Fibroblast of skin of abdomen (primary cell): ENCODE results near the gene DCLK1.

ENCODE experiments used
- DNase-seq: peaks from one replicate; pipeline ENCODE4 v3.0.0-alpha.2; 2013

Gene DCLK1

GRCh38 chr13:35936246-35936978, 194.8 kb downstream of the DCLK1 start:
- no peak for DNase-seq

- no peak for DNase-seq
These were observed 200.2 kb downstream of the DCLK1 start for GRCh38 chr13:35930665-35931631.

- peak; percentile 62 for DNase-seq
These were observed 203.6 kb downstream of the DCLK1 start for GRCh38 chr13:35927567-35928021.

- peak; percentile 14 for DNase-seq
These were observed 204.2 kb downstream of the DCLK1 start for GRCh38 chr13:35926859-35927530.

DNA sequence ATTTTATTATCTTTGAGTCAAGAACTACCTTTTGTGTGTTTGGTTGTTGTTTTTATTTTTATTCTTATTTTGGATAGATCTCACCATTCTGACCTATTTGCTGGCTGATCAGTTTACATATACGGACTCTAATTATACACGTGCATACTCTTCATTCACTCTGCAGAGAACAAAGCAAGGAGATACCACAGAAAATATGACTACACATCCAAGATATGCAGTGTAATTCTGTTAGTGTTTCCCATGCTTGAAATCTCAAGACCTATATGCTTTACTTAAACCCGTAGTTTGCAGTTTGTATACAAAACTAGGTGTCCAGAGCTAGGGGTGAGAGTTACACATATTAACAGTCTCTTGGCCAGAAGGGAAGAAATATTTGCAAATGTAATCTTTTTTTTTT, 205.5 kb downstream of the DCLK1 start:
- DNase-seq, result peak; percentile 40

GRCh38 chr13:35923347-35923746, 207.8 kb downstream of the DCLK1 start:
- DNase-seq, result peak; percentile 60

DNA sequence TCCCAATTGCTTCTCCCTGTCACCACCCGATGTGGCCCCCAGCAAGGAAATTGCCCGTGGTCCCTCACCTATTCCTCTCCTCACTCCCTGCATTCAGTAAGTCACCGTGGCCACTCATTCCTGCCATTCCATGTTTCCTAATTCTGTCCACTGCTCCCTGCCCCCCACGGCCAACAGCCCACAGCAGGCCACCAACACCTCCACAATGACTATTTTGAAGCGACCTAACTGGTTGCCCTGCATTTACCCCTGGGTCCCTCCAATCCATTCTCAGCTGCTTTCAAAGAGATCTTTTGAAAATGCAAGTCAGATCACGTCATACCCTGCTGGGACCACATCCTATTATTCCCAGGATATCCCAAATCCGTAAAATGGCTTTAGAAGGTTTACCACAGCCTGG, 210.4 kb downstream of the DCLK1 start:
- DNase-seq, result no peak

DNA sequence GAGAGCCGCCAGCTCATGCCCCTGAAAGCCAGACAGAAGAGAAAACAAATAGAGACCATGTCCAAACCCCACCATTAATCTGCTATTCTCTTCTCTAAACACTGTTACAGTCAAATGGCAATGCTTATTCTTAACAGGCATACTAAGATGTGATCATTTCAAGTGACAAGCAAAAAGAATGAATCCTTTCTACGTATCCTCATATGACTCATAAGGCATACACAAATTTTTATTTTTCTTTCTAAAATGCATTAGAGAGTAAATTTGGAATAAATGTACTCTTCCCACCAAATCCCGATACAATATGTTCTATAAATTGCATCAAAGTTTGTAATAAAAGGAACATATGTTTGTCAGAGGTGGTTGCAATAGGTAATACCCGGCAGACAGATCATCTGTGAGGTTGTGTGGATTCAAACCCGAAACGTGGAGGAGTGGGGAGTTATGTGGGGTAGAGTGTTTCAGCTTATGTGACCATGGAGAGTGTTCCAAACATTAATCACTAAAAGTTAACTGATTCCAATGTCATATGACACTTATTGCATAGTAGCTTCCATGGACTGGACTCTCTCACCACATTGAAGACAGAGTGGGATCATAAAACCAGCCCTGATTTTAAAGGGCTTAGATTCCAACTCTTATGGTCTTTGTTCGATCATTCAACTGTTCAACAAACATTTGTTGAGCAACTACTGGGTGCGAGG, 213.1 kb downstream of the DCLK1 start:
- DNase-seq, result peak; percentile 18

DNA sequence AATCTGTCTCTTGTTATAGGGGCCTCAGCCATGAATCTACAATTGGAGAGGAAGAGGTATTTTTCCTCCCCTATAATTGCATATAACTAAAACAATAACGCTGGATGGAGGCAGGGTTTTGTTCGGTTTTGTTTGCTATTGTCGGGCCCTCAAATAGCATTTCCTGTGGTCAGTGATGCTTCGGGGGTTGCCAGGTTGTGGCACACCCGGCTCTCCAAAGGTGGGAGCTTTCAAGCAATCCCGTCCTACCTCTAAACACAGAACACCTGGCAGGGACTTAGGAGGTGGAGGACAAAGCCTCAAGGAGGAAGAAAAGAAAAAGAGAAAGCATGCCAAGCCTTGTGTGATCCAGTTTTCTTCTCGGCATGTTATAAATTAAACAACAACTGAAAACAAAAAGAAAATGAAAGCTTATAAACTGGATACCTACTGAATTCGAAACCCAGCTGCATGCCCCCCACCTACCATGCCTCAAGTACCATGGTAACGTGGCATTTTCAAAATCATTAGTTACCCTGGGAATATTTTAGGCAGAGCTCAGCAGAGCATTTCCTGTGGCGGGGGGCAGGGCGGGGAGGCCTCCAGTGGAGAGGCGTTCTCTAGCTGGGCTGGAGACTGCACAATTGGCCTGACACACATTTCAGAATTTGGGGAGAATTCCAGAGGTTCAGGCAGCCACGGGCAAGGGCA, 213.8 kb downstream of the DCLK1 start:
- DNase-seq, result no peak

DNA sequence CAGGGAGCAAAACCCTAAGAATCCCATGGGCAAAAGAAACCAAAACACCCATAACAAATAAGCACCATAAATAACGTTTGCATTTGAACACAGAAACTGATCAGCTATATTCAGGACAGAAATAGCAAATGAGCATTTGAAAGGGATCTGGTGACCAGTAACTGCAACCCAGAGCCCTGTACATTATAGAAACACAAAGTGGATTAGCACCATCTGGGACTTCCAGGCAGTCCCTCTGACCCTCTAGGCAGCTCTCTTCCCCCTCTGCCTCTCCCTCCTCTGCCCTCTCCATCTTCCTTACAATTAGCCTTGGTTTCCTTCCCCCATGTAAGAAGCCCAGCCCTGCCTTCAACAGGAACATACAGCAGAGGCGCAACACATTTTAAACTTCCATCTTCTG, 215.0 kb downstream of the DCLK1 start:
- no peak for DNase-seq

- peak; percentile 46 for DNase-seq
These were observed 216.5 kb downstream of the DCLK1 start for GRCh38 chr13:35914662-35915061.

- DNase-seq, result no peak
These were observed 218.3 kb downstream of the DCLK1 start for GRCh38 chr13:35912841-35913240.

GRCh38 chr13:35909837-35910540, 221.2 kb downstream of the DCLK1 start:
- no peak for DNase-seq

GRCh38 chr13:35909091-35909490, 222.1 kb downstream of the DCLK1 start:
- no peak for DNase-seq

DNA sequence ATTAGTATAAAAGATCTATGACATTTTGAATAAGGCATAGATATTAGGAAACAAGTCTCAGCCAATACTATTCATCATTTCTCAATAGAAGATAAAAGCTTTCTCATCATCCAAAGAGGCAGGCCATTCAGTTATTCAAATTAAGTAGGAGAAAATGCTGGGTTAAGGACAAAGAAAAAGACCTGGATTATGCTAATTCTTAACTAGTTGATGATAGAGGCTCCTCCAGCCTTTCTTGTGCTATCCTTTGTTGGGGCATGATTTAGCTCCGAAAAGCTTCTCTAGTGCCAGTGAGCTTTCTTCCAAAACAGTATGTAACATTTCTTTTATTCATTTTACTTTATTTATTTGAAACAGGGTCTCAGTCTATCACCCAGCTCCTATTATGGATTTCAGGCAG, 223.0 kb downstream of the DCLK1 start:
- DNase-seq, result no peak

DNA sequence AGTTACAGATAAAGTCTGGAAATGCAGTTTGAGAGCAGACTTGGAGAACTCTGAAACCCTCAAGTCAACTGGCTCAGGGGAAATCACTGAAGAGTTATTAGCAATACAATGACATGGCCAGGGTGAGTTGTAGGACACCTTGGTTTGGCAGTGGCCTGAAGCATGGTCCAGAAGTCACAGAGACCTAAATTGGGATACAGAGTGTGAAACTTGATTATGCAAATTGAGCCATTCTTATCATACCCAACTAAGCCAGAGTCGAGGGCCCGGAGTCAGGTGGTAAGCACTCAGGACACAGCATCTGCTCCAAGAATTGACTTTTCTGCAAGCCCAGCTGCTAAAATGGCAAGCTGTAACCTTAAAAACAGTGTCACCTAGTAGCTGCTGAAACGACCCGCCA, 224.5 kb downstream of the DCLK1 start:
- no peak for DNase-seq

GRCh38 chr13:35903075-35903474, 228.1 kb downstream of the DCLK1 start:
- DNase-seq, result no peak

DNA sequence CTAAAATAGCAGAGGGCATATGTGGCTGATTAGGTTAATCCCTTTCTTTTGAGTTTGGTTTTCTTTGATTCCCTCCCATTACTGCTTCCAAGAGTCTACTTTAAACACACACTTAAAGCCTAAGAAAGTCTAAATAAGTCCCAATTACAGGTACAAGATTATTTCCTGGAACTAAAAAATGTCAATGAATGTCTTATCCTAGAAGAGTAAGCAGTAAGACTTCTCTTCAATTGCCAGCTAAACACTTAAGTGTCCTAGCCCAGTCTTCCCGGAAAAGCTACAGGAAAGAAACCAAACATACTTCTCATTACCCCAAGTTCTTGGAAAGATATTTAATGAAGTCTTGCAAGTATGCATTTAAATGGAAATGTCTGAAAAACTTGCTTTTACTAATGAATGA, 233.1 kb downstream of the DCLK1 start:
- DNase-seq, result no peak

GRCh38 chr13:35894636-35895035, 236.5 kb downstream of the DCLK1 start:
- no peak for DNase-seq

DNA sequence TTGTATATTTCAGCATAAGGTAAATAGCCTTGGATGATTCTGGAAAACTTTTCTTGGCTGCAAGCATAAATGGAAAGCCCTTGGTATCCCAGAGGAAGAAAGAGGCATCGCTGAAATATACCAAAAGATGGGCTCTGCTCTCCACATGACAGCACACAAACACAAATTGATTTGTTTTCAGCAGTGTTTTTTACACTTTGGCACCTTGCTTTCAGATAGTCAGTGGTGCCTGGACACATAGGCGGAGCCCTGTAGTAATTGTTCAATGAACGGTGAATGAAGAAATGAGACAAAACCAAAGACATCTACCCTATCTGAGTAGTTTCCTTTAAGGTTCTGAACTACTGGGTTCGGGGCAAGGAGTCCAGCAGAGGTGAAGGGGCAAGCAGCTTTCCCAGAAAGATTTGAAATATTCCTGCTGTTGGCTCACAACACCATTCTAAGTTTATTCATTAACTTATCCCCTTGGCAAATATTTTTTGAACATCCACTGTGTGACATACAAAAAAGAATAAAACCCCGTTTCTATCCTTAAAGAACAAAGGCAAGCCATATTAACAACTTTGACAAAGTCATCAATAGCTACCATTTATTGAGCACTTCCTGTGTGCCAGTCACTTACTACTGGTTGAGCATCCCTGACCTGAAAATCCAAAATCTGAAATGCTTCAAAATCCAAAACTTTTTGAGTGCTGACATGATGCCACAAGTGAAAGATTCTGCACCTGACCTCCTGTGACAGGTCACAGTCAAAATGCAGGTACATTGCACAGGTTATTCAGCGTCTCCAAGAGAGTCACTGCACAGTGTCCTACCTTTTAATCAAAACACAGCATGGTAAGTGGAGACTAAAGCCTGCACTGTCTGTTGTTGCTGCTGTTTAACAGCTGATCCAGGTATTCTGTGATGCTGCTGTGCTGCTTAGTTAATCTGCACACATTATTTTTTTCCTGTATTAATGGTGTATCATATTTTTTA, 238.1 kb downstream of the DCLK1 start:
- DNase-seq, result no peak
